ENCODE measurements around the gene SH3RF3. TPM values are rescaled to one million over a fixed set of nuclear protein-coding genes. Genes with fewer than 3 reads are reported as not detected.

Gene SH3RF3
- total RNA-seq, 1 experiment from 2014 or later = 1.0 TPM

- H3K36me3 Mint-ChIP-seq = no peaks in the 10 kb centered on the region
These were observed 296.4 kb downstream of the SH3RF3 start for GRCh38 chr2:109425411-109425810.

GRCh38 chr2:109427661-109428091 lies 298.7 kb downstream of the SH3RF3 start:
- DNase-seq (ENCODE audit: low spot score) = no peak
- Mint-ChIP-seq H3K27me3 (ENCODE audit: low read depth) (no peaks in the 10 kb centered on the region; the same call in 1 of the 2 replicates), H3K36me3 (no peaks in the 10 kb centered on the region), H3K9me3 (no peaks in the 10 kb centered on the region), H3K4me1 (no peaks in the 10 kb centered on the region), H3K27ac (no peak overlapping the region), H3K4me3 (no peak overlapping the region)
- ChIA-PET CTCF (interaction anchor here (0.8 kb wide), 1 partner anchor 83 kb away, joined by 3 read pairs; no protein-coding TSS in a partner anchor), POLR2A (no interaction called here)
- ATAC-seq = no peak
- TF ChIP-seq ARID4B (CRISPR knock-in tag; IDR thresholded peaks at IDR 0.05; ENCODE audit: borderline replicate concordance) (no peak), NFATC4 (CRISPR knock-in tag; IDR thresholded peaks at IDR 0.05) (no peak), ZNF512 (CRISPR knock-in tag; IDR thresholded peaks at IDR 0.05; ENCODE audit: borderline replicate concordance) (no peak), EMX1 (CRISPR knock-in tag; IDR thresholded peaks at IDR 0.05) (no peak), ESRRA (CRISPR knock-in tag; IDR thresholded peaks at IDR 0.05; ENCODE audit: borderline replicate concordance) (no peak), RELA (CRISPR knock-in tag; IDR thresholded peaks at IDR 0.05; ENCODE audit: borderline replicate concordance) (no peak), ZNF138 (CRISPR knock-in tag; conservative IDR thresholded peaks at IDR 0.05) (no peak)

More at GRCh38 chr2:109425411-109425810, 296.4 kb downstream of the SH3RF3 start:
- TF ChIP-seq NFE2L1 (CRISPR knock-in tag; IDR thresholded peaks at IDR 0.05) = no peak
- no peak for TF ChIP-seq NR3C1 (CRISPR knock-in tag; conservative IDR thresholded peaks at IDR 0.05; ENCODE audit: low read depth)
- no peak for TF ChIP-seq MYBL2 (CRISPR knock-in tag; IDR thresholded peaks at IDR 0.05)
- no peak for TF ChIP-seq MLX (CRISPR knock-in tag; IDR thresholded peaks at IDR 0.05)
- TF ChIP-seq ZNF416 (CRISPR knock-in tag; IDR thresholded peaks at IDR 0.05) = no peak
- TF ChIP-seq ZBTB21 (CRISPR knock-in tag; IDR thresholded peaks at IDR 0.05; ENCODE audit: borderline replicate concordance) = no peak
- TF ChIP-seq PREB (CRISPR knock-in tag; IDR thresholded peaks at IDR 0.05; ENCODE audit: borderline replicate concordance) = no peak
- no peak for TF ChIP-seq ZNF317 (CRISPR knock-in tag; IDR thresholded peaks at IDR 0.05; ENCODE audit: borderline replicate concordance, low read depth)
- TF ChIP-seq TP53 (CRISPR knock-in tag; IDR thresholded peaks at IDR 0.05) = no peak
- no peak for TF ChIP-seq PRRX2 (CRISPR knock-in tag; IDR thresholded peaks at IDR 0.05)
- no peak for TF ChIP-seq NR2C2 (CRISPR knock-in tag; IDR thresholded peaks at IDR 0.05)
- no peak for TF ChIP-seq HMGA2 (CRISPR knock-in tag; IDR thresholded peaks at IDR 0.05)
- no peak for TF ChIP-seq FOXP1 (CRISPR knock-in tag; IDR thresholded peaks at IDR 0.05; ENCODE audit: borderline replicate concordance)
- no peak for TF ChIP-seq ZNF232 (CRISPR knock-in tag; IDR thresholded peaks at IDR 0.05)
- no peak for TF ChIP-seq STAT6 (CRISPR knock-in tag; conservative IDR thresholded peaks at IDR 0.05; ENCODE audit: low read depth)
- TF ChIP-seq OVOL2 (CRISPR knock-in tag; IDR thresholded peaks at IDR 0.05; ENCODE audit: borderline replicate concordance) = no peak
- TF ChIP-seq ZNF512 (CRISPR knock-in tag; IDR thresholded peaks at IDR 0.05; ENCODE audit: borderline replicate concordance) = no peak
- TF ChIP-seq SMAD4 (CRISPR knock-in tag; IDR thresholded peaks at IDR 0.05) = no peak
- no peak for TF ChIP-seq ZNF671 (CRISPR knock-in tag; IDR thresholded peaks at IDR 0.05)
- ATAC-seq (no peak), DNase-seq (ENCODE audit: low spot score) (no peak)
- no peaks in the 10 kb centered on the region for H3K27me3 Mint-ChIP-seq (ENCODE audit: low read depth)
- CTCF ChIA-PET = interaction anchor here (1.5 kb wide), 1 partner anchor 20 kb away, joined by 3 read pairs; no protein-coding TSS in a partner anchor
- H3K4me1 Mint-ChIP-seq = no peaks in the 10 kb centered on the region
- POLR2A ChIA-PET = no interaction called here
- no peak overlapping the region for H3K27ac Mint-ChIP-seq
- H3K9me3 Mint-ChIP-seq = no peaks in the 10 kb centered on the region
- H3K4me3 Mint-ChIP-seq = no peak overlapping the region

Data from WTC11 (cell line).